Mucosa of descending colon (tissue), 3 donors: ENCODE data around the gene PEF1. TPM values are rescaled to one million over a fixed set of nuclear protein-coding genes. Genes with fewer than 3 reads are reported as not detected.

Source experiments
- ATAC-seq: fragments of 200-7000 bp; cut with Tn5 transposase; one replicate; pipeline ENCODE4 v1.9.1; 2020; ENCODE audit warnings: mild to moderate bottlenecking, moderate library complexity
- DNase-seq, 3 donors: peaks; one replicate each; pipeline ENCODE4 v3.0.0-alpha.2; 2020
- H3K36me3 ChIP-seq: fragments of 200-600 bp; one replicate; pipeline ENCODE4 v1.8.0; 2021; ENCODE audit warnings: low read depth, mild to moderate bottlenecking
- H3K4me1 ChIP-seq: fragments of 200-600 bp; one replicate; pipeline ENCODE4 v1.8.0; 2021; ENCODE audit warnings: low read depth, mild to moderate bottlenecking
- H3K4me3 ChIP-seq: fragments of 200-600 bp; one replicate; pipeline ENCODE4 v1.8.0; 2021; ENCODE audit warnings: mild to moderate bottlenecking
- H3K9me3 ChIP-seq: fragments of 200-600 bp; one replicate; pipeline ENCODE4 v1.8.0; 2021; ENCODE audit warnings: mild to moderate bottlenecking
- CTCF ChIP-seq: fragments of 200-600 bp; IDR thresholded peaks from one replicate; pipeline ENCODE4 v1.8.0; 2022; ENCODE audit warnings: antibody characterized with exemption, mild to moderate bottlenecking
- intact Hi-C, 2 donors: fragments of 100-400 bp; cut with DNase I in 1 of 2; cut with micrococcal nuclease in 1 of 2; formaldehyde crosslinking; loops; one replicate each; pipeline versions ENCODE4 v1.11.0 to v1.11.1; 2022; cut with DNase I, micrococcal nuclease
- total RNA-seq, 3 donors: library from RNA; stranded (reverse); fragmentation: NEBNext Ultra II Directional in 2 of 3; extraction: Animal tissue kit (Norgen Biotek cat#: 25700) in 2 of 3; gene quantifications; one replicate each; pipeline versions ENCODE4 v1.2.1 to v1.2.4, GENCODE V29; 2021 to 2023
- donor health status: DM: no; HTN: no; CAD: no; lungs with moderate emphysema.
- donor health status: DM: no; HTN: no; CAD: no.
- donor health status: DM: no; HTN: yes; CAD: no.

The PEF1 gene
- total RNA-seq, 3 donors from 2014 or later, result 47.5 to 54.5 (median 52.9) TPM

DNA sequence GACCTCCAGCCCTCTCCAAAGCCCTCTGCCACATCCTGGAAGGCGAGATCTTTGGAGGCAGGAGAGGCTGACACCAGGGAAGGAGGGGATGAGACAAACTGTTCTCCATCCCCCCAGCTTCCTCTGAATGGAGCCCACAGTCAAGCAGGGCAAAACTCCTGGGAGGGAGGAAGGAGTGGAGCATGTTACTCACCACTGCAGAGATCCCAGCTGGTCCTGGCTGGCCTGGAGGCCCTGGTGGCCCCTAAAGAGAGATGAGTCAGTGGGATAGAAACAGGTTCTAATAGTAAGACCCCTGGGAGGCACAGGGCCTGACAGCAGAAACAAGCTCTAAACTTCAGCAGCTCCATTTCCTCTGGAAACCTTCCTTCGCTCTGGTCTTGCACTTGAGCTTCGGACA lies 14.0 kb upstream of the PEF1 start:
- H3K9me3 ChIP-seq, result no peaks in the 10 kb centered on the region
- intact Hi-C loops, result no loop called here
- no peak for DNase-seq

DNA sequence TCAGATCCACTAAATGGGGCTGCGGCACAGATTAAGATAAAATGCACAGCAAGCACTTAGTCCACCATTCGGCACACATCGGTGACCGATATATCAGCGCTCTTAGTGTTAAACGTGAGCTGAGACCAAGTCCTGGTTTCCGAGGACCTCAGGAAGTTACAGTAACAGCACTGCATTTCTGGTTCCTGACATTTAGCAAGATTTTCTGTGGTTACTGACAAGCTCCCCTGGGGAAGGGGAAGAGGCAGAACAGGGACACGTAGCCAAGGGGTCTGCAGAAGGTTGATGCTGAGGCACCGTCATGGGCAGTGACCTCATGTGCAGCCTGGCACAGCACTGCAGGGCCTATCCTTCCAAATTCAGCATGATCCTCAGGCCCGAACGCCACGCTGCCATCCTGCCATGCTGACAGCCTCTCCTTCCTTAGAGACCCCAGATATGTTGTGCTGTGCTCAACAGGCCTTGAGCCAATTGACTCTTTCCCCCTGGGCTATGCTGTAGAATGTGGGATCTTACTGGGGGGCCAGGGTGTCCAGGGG lies 13.4 kb upstream of the PEF1 start:
- ATAC-seq, result no peak
- Histone ChIP-seq H3K9me3 (no peaks in the 10 kb centered on the region), H3K4me3 (no peak overlapping the region), H3K4me1 (no peaks in the 10 kb centered on the region), H3K36me3 (no peaks in the 10 kb centered on the region)
- no peak for TF ChIP-seq CTCF
- intact Hi-C loops, result no loop called here
- DNase-seq, result no peak

More for the DNA sequence above, 14.0 kb upstream of the PEF1 start:
- ATAC-seq, result no peak
- Histone ChIP-seq H3K36me3 (no peaks in the 10 kb centered on the region), H3K4me1 (no peaks in the 10 kb centered on the region), H3K4me3 (no peak overlapping the region)
- TF ChIP-seq CTCF, result no peak

DNA sequence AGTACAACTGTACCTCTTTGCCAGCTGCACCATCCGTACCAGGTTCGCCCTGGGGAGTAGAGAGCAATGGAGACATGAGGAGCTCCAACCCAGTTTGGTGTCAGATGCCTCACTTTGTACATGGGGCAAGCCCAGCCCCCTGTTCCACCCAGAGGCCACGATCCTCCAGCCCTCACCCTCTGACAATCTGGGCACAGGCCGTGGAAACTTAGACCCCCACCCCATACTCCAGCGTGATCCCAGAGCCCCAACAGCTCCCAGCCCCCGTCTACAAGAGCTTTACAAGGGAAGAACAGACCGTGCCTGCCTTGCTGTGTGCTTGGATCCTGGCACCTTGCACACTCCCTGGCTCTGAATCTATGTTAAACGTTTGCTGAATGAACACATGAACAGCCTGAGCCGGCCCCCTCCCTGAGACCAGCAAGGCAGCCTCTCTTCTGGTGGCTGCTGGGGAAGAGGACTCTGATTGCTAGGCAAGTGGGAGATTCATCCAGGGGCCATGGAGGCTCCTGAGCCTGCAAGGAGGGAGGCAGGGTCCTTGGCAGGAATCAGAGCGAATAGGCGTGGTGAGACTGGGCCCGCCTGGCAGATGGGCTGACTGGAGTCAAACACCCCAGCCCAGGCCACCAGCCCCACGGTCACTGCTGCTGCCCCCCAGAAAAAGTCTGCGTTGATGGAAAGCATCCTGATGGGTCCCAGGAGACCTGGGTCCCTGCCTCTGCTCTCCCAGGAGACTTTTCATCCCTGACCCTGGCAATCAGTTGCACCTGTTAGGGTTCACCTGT lies 12.5 kb upstream of the PEF1 start:
- no peak for TF ChIP-seq CTCF
- ATAC-seq (no peak), DNase-seq (no peak)
- intact Hi-C loops, result no loop called here
- Histone ChIP-seq H3K4me1 (no peaks in the 10 kb centered on the region), H3K9me3 (no peaks in the 10 kb centered on the region), H3K36me3 (no peaks in the 10 kb centered on the region), H3K4me3 (no peak overlapping the region)

GRCh38 chr1:31655756-31656155 lies 11.1 kb upstream of the PEF1 start:
- no peaks in the 10 kb centered on the region for H3K4me1 ChIP-seq
- intact Hi-C loops, result no loop called here
- TF ChIP-seq CTCF, result no peak
- H3K36me3 ChIP-seq, result no peaks in the 10 kb centered on the region
- H3K9me3 ChIP-seq, result no peaks in the 10 kb centered on the region
- no peak overlapping the region for H3K4me3 ChIP-seq
- ATAC-seq (no peak), DNase-seq (no peak)

DNA sequence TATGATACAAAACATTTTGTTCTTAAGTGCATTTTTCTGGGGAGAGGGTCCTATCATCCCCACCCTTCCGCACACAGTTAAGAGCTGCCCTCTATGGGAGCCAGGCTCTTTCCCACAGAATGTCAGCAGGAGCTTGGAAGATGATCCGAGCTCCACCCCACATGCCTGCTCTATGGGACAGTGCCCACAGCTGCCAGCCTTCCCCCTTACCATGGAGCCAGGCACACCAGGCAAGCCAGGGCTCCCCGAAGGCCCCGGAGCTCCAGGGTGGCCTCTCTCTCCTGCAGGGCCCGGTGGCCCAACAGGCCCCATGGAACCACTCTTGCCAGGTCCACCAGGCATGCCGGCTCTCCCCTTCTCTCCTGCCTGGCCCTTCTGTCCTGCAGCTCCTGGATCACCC lies 10.4 kb upstream of the PEF1 start:
- TF ChIP-seq CTCF, result no peak
- Histone ChIP-seq H3K36me3 (no peaks in the 10 kb centered on the region), H3K4me3 (no peak overlapping the region), H3K9me3 (no peaks in the 10 kb centered on the region), H3K4me1 (no peaks in the 10 kb centered on the region)
- intact Hi-C loops, result no loop called here
- ATAC-seq, result no peak
- no peak for DNase-seq

GRCh38 chr1:31654474-31654776 lies 9.7 kb upstream of the PEF1 start:
- Histone ChIP-seq H3K36me3 (no peaks in the 10 kb centered on the region), H3K4me3 (no peak overlapping the region), H3K4me1 (no peaks in the 10 kb centered on the region), H3K9me3 (no peaks in the 10 kb centered on the region)
- TF ChIP-seq CTCF, result no peak
- intact Hi-C loops, result no loop called here
- ATAC-seq (no peak), DNase-seq (no peak)
